GM19452 (cell line): Measurements from ENCODE around the gene ISG20L2.

Source experiments
- ATAC-seq: cut with Tn5 transposase; IDR thresholded peaks from one replicate; pipeline ENCODE4 v1.9.1; 2021; ENCODE audit not compliant: unreplicated experiment

Gene ISG20L2

DNA sequence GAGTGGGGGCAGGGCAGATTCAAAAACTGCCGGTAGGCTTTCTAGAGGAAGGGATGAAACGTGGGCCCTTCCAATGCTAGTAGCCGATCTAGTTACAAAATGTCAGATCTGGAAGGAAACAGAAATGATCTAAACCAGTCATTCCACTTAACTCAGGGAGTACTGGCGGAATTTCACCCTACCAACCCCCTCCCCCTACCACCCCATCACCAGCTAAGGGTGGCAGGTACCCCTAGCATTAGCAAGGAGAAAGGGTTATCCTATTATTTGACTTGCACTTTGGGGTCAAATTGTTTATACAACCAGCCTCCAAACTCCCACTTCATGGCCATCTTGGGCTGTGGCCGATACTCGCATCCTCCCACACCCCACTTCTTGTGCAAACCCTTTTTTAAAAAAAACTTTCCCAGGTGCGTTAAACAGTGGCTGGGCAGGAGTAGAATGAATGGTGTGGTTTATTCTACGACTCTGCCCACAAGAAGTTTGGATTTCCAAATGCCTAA, 13.0 kb upstream of the ISG20L2 start:
- no peak for ATAC-seq

DNA sequence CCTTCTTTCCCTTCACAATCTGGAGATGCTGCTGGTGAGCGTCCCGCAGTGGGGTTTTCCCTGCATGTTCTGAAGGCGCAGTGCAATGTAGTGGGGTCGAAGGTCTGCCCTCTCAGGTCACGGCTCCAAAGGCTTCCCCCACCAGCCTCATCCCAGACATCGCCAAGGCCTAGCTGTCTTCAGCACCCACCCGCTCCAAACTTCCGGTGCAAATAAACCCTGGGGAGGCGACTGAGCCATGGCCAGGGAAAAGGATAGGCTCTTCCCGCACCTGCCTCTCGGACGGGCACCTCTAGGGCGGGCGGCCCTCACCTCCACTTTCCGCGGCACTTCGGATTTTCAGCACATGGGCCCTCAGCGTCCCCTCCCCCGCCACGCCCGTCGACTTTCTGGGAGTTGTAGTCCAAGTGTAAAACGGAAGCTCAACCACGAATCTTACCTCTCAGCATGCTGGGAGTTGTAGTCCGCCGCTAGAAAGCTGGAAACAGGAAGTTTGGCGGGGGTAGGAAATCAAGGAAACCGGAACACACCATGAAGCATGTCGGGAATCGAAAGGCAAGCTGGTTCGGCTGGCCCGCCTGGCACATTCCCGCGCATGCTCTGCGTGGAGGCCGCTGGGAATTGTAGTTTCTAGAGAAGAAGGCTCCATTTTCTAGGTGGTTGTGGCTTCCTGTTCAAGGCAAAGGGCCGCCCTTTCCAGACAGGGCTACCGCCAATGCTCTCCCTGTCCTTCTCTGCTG, 12.3 kb upstream of the ISG20L2 start, which contains the start of gene MRPL24:
TSS of gene MRPL24 (minus strand) at position 348 of the 740 bp plus-strand sequence. CDS start 2,384 bp downstream, outside the sequence.
- ATAC-seq, result peak; percentile 83

DNA sequence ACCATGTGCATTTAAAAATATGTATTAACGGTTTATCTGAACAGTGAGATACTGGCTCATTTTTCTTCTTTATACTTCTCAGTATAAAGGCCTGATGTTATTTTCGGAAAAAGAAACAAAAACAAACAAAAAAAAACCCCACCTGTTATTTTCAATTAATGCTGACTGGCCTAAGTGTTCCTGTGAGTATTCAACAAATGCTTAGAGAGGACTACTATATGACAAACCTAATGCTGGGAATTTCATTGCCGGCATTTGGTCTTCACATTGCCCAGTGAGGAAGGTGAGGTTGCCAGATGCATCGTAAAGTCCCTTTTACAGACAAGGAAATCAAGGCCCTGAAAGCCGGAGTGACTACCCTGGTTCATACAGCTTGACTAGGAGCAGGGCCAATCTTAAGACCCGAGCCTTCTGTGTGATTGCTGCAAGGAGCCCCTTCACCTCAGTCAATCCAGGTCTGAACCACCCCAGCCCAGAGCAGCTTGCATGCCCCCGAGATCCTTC, 11.7 kb upstream of the ISG20L2 start:
- no peak for ATAC-seq

GRCh38 chr1:156738916-156739315, 10.3 kb upstream of the ISG20L2 start:
- ATAC-seq, result no peak

GRCh38 chr1:156738407-156738806, 9.8 kb upstream of the ISG20L2 start:
- no peak for ATAC-seq

- ATAC-seq, result no peak
Measured at GRCh38 chr1:156733989-156734584, 5.5 kb upstream of the ISG20L2 start.

DNA sequence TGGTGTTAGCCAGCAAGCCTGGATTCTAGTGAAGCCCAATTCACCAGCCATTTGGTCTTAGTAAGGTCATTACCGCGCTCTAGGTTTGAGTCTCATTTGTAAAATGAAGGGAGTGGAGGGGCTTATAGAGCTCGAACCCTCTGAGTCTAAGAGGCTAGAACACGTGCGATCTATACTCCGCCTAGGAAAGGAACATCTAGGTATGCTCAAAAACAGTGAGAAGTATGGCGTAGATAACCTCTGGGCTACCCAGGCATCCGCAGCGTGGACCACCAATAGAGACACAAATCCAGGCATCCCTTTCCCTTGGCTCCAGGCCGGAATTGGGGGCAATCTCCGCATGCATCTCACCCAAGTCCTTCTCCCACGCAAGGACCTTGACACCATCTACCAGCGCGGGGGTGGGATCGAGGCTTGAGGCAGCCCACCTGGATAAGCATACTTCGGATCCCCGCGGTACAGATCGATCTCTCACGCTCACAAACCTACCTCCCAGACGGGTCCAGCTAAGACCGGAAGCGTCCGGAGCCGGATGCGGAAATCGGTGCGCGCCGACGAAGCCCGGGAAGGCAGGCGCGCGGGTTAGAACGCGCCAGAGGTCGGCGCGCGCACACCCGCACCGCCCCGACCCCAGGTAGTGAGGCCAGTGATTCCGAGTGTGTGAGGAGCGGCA, 504 bp downstream of the ISG20L2 start, which contains the start of gene METTL25B:
TSS of gene METTL25B (plus strand) at position 544 of the 673 bp plus-strand sequence. CDS start 636 bp downstream, outside the sequence.
- ATAC-seq, result peak; percentile 53

- no peak for ATAC-seq
Measured at GRCh38 chr1:156727492-156727891, 1.1 kb downstream of the ISG20L2 start.

DNA sequence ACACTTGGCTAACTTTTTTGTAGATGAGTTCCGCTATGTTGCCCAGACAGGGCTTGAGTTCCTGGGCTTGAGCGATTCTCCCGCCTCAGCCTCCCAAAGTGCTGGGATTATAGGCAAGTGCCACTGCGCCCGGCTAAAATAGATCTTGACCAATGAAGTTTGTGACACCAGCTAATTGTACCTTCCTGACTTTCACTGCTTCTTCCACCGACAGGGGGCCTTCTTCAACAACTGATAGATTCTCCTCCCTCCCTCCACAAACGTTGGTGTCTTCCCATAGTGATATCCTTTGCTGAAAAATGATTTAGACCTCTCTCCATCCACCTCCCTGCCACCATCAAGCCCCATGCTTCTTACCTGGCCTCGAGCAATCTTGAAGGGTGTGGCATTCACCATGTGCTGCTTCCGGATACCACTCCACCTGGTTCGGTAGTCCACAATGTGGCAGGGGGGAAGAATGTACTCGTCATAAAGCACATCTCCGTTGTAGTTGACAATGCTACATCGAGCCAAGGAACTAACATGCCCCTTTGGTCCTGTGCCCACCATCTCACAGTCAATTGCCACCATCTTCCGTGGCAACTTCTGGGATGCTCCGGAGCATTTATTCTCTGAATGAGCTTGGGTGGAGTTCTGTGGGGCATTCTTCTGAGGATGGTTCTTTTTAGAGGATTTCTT, 1.9 kb downstream of the ISG20L2 start:
- no peak for ATAC-seq

- no peak for ATAC-seq
Measured at GRCh38 chr1:156725683-156726280, 2.8 kb downstream of the ISG20L2 start.

- ATAC-seq, result no peak
Measured at GRCh38 chr1:156721535-156721934, 7.0 kb downstream of the ISG20L2 start.

DNA sequence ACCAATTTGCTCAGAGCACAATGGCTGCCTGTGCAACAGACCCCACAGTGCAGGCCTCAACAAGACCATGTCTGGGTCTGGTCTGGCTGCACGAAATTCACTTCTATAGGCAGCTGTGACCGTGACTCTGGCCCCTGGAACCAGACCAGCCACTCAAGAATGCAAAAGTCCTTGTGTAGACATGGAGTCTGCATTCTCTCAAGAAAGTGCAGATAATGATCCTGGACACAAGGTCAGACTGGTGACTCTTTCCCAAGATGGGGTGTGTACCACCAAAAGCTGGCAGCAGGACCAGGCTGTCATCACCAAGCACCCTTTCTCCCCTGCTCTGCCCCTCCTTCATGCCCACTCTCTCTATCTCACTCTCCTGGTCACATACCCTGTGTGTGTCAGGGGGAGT, 7.4 kb downstream of the ISG20L2 start:
- ATAC-seq, result no peak

DNA sequence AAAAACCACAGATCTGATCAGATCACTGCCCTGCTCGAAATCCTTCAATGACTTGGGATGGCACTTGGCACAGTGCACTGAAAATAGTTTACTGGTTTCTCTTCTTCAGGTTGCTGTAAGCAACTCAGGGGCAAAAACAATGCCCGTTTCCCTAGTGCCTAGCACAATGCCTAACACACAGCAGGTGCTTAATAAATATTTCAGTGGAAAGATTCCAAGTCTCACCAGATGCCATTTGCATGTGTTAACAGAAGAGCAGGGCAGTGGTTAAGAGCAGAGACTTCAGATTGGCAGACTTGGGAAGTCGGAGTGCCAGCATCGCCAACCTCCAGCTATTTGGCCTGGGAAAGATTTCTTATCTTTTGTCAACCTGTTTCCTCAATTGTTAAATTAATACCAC, 11.2 kb downstream of the ISG20L2 start:
- no peak for ATAC-seq

- no peak for ATAC-seq
Measured at GRCh38 chr1:156714830-156715229, 13.7 kb downstream of the ISG20L2 start.

DNA sequence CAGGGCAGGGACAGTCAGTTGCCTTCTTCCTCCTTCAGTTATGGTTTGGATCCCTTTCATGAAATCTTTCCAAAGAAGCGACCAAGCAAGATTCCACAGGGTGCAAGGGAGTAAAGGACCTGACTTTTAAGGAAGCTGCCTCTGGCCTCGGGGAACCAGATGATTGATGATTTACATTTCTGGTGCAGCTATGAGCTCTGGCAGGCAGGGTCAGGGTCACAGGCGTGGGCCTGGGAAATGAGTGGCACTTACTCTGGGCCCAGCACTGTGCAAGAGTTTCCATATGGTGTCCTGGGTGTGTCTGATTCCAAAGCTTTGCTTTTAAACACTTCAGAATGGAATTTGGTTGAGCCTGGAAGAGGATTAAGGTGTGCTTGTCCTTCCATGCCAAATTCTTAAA, 15.9 kb downstream of the ISG20L2 start:
- ATAC-seq, result no peak

DNA sequence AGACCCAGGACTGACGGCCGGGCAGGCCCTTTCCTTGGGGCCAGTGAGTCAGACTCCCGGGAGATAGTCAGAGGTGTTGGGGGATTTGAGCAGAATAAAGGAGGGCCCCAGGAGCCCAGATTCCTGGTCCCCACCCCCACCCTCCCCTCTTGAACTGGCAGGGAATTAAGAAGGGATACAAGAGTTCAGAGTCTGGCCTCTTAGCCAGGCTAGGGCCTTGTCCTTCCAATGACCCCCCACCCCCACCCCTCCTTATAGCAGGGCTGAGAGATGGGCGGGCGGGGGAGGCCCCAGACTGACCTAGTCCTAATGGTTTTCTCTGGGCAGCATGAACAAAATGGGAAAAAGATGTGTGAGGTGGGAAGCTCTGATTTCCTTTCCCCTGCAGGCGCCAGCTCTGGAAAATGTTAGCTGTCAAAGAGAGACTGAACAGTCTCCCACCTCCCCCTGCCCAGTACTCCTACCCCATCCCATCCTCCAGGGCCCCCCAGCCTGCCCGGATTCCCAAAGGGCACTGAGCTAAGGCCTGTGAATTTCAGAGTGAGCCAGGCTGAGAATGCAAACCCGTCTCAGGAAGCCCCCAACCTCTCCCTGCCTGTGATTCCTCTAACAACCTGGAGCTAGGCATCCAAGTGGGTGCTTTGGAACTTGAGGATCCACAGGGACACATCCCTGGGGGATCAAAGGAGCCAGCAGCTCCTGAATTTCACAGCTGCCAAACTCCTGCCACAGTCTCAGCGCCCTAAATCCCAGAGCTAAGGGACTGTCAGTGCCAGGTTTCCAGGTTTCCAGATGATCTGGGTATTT, 17.4 kb downstream of the ISG20L2 start:
- ATAC-seq, result no peak

DNA sequence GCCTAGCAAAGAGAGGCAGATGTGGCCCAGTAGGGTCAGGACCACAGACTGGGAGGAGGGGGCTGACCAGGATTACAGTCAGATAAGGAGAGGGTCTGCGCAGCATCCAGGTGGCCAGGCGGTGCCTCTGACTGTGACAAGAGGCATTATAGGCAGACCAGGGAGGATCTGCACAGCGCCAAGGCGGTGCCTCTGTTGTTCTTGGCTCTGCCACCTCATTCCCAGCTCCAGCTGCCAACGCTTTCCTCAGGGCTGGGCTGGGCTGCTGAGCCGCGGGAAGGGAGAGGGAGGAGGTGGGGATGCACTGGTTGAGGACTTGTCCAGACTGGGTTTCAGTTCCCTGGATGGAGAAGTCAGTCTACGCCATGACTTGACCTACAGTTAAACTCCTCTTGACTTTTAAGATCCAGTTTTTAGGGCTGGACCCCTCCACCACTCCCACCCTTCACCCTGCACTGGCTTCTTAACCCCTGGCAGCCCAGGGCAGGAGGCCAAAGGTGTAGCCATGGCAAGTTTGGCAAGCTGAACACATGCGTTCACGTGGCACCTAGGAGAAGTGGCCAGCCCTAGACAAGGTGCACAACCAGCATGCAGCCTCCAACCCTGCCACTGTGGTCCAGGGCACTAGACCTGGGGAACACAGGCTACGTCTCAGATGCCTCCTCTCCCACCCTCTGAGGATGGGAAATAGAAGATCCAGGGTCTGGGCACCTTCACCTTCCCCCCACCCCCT, 18.6 kb downstream of the ISG20L2 start:
- no peak for ATAC-seq

GRCh38 chr1:156709031-156709430, 19.5 kb downstream of the ISG20L2 start:
- no peak for ATAC-seq

GRCh38 chr1:156708218-156708661, 20.3 kb downstream of the ISG20L2 start:
- ATAC-seq, result no peak
